Measurements from ENCODE around the gene UBALD1. TPM values are rescaled to one million over a fixed set of nuclear protein-coding genes. Genes with fewer than 3 reads are reported as not detected.

Gene UBALD1
- total RNA-seq (2022) (28.0 and 42.1 TPM in 2 replicates), Bru-seq, nascent RNA (percentile 60 among the genes with signal in this experiment), BruChase-seq, experiment 1, labeled RNA remaining after a 6-hour chase (percentile 49 among the genes with signal in this experiment), BruChase-seq, experiment 2, labeled RNA remaining after a 2-hour chase (percentile 58 among the genes with signal in this experiment)
- long read RNA-seq, transcript UBALD1-201 (3 exons, 1,413 nt), result major isoform, 36 of 49 reads
- long read RNA-seq, transcript UBALD1-205 (1 exons, 2,641 nt), result minor isoform, 5 of 49 reads
- long read RNA-seq, partial matches to known transcripts, result 3 of 49 reads
- long read RNA-seq, other reads (novel, unspliced or antisense), result 1 of 49 reads

DNA sequence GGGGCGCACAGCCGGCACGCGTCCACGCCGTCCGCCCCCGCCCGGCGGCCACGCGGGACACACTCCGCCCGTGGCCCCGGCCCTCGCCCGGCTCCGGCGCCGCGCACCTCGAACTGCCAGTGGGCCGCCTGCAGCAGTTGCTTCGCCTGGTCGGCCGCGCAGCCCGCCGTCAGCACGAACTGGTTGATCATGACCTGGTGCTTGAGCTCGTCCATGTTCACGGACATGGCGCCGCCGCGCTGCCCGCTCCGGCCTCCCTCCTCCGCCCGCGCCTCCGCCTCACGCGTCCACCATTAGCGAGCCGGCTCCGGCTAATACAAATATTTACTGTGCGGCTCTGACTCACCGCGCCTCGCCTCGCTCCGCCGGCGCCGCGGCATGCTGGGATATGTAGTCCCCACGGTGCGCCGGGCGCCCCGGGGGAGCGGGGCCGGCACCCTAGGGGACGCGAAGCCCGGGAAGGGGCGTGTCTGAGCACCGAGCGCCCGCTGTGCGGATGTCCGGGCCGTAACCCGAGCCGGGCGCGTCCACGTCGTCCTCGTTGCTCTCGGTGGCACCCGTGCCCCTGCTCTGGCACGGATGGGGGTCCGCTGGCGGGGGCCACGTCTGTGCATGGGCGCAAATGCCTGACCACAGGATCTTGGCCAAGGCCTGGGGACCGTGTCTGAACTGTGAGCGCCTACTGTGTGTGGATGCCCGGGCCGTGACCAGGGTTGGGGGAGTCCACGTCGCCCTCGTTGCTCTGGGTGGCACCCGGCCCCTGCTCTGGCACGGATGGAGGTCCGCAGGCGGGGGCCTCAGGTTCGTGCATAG, at the start of gene UBALD1:
Gene UBALD1, minus strand, starts transcription at position 318 of the 813 bp plus-strand sequence. Its CDS starts 91 bp downstream, at position 227.
- TF ChIP-seq, protein P1, sequence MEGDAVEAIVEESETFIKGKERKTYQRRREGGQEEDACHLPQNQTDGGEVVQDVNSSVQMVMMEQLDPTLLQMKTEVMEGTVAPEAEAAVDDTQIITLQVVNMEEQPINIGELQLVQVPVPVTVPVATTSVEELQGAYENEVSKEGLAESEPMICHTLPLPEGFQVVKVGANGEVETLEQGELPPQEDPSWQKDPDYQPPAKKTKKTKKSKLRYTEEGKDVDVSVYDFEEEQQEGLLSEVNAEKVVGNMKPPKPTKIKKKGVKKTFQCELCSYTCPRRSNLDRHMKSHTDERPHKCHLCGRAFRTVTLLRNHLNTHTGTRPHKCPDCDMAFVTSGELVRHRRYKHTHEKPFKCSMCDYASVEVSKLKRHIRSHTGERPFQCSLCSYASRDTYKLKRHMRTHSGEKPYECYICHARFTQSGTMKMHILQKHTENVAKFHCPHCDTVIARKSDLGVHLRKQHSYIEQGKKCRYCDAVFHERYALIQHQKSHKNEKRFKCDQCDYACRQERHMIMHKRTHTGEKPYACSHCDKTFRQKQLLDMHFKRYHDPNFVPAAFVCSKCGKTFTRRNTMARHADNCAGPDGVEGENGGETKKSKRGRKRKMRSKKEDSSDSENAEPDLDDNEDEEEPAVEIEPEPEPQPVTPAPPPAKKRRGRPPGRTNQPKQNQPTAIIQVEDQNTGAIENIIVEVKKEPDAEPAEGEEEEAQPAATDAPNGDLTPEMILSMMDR (IDR thresholded peaks at IDR 0.05; ENCODE audit: unreplicated experiment), result no peak
- intact Hi-C loops (cut with micrococcal nuclease), result loop anchor here (10.0 kb wide), 1 partner anchor 340 kb away; the partner anchor contains the start of gene SEC14L5
- H3K4me1 Mint-ChIP-seq (ENCODE audit: insufficient read depth, unreplicated experiment), result peaks cover 19% of the 10 kb centered on the region
- H3K27ac Mint-ChIP-seq (ENCODE audit: low read depth, unreplicated experiment), result peak within 1 kb of the TSS; percentile 98
- peak; percentile 94 for DNase-seq (ENCODE audit: unreplicated experiment)
- H3K9me3 Mint-ChIP-seq (ENCODE audit: unreplicated experiment), result no peaks in the 10 kb centered on the region
- CTCF ChIA-PET, result interaction anchor here (0.5 to 4.2 kb wide), 6 partner anchors 10 to 133 kb away, joined by 3 to 25 read pairs (median 3); partner anchors contain the start of gene MGRN1
- BruUV-seq (replicated peaks), result no TSS peak
- peak within 1 kb of the TSS; percentile 85 for H3K4me3 Mint-ChIP-seq (ENCODE audit: unreplicated experiment)
- H3K27me3 Mint-ChIP-seq (ENCODE audit: insufficient read depth, unreplicated experiment), result no peaks in the 10 kb centered on the region
- POLR2A ChIA-PET, result interaction anchor here (0.6 to 4.7 kb wide), 13 partner anchors 10 to 343 kb away, joined by 3 to 51 read pairs (median 4); partner anchors contain the start of genes ANKS3, DNAAF8, HMOX2 and MGRN1
- H3K36me3 Mint-ChIP-seq (ENCODE audit: insufficient read depth, unreplicated experiment), result peaks cover 7% of the 10 kb centered on the region

DNA sequence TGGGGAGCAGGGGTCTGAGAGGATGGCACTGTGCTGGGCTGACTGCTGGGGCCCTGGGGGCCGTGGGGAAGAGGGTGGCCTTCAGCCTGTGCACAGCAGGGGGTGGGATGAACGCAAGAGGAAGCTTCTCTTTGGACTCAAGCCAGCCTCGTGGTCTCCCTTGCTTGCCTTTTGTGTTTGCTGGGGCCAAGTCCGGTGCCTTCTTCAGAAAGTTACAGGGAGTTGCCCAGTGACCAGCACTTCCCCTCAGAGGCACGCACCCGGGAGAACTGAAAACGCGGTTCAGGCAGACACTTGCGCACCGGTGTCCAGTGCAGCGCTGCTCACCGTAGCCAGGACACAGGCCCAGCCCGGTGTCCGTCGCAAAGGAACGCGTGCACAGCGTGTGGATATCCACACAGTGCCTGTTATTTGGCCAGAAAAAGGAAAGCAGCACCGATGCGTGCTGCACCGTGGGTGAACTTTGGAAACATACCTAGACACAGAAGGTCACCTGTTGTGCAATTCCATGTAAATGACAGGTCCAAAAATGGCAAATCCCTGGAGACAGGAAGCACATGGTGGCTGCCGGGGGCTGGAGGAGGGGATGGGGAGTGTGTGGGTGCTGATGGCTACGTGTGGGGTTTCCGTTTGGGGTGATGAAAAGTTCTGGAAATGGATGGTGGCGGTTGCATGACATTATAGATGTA, 49.2 kb upstream of the UBALD1 start:
- intact Hi-C loops (cut with micrococcal nuclease), result no loop called here
- POLR2A ChIA-PET, result no interaction called here
- no peak for DNase-seq (ENCODE audit: unreplicated experiment)
- Mint-ChIP-seq H3K4me1 (ENCODE audit: insufficient read depth, unreplicated experiment) (peaks cover 13% of the 10 kb centered on the region), H3K36me3 (ENCODE audit: insufficient read depth, unreplicated experiment) (peaks cover 22% of the 10 kb centered on the region), H3K9me3 (ENCODE audit: unreplicated experiment) (no peaks in the 10 kb centered on the region), H3K4me3 (ENCODE audit: unreplicated experiment) (no peak overlapping the region), H3K27me3 (ENCODE audit: insufficient read depth, unreplicated experiment) (no peaks in the 10 kb centered on the region), H3K27ac (ENCODE audit: low read depth, unreplicated experiment) (no peak overlapping the region)
- no TSS peak for BruUV-seq (replicated peaks)
- TF ChIP-seq, protein P1 (IDR thresholded peaks at IDR 0.05; ENCODE audit: unreplicated experiment), result no peak
- CTCF ChIA-PET, result interaction anchor here (1.0 kb wide), 1 partner anchor 14 kb away, joined by 3 read pairs; no protein-coding TSS in a partner anchor

- TF ChIP-seq, protein P1 (IDR thresholded peaks at IDR 0.05; ENCODE audit: unreplicated experiment), result no peak
- CTCF ChIA-PET, result interaction anchor here (0.7 to 1.0 kb wide), 2 partner anchors 14 to 297 kb away, joined by 3 read pairs; no protein-coding TSS in a partner anchor
- Mint-ChIP-seq H3K9me3 (ENCODE audit: unreplicated experiment) (no peaks in the 10 kb centered on the region), H3K27ac (ENCODE audit: low read depth, unreplicated experiment) (no peak overlapping the region), H3K36me3 (ENCODE audit: insufficient read depth, unreplicated experiment) (peaks cover 27% of the 10 kb centered on the region), H3K4me3 (ENCODE audit: unreplicated experiment) (no peak overlapping the region), H3K4me1 (ENCODE audit: insufficient read depth, unreplicated experiment) (peaks cover 13% of the 10 kb centered on the region), H3K27me3 (ENCODE audit: insufficient read depth, unreplicated experiment) (no peaks in the 10 kb centered on the region)
- no TSS peak for BruUV-seq (replicated peaks)
- DNase-seq (ENCODE audit: unreplicated experiment), result no peak
- intact Hi-C loops (cut with micrococcal nuclease), result no loop called here
- POLR2A ChIA-PET, result no interaction called here
Measured at GRCh38 chr16:4663465-4663776, 48.7 kb upstream of the UBALD1 start.
